ENCODE data around the gene HPX.

The HPX gene, protein sequence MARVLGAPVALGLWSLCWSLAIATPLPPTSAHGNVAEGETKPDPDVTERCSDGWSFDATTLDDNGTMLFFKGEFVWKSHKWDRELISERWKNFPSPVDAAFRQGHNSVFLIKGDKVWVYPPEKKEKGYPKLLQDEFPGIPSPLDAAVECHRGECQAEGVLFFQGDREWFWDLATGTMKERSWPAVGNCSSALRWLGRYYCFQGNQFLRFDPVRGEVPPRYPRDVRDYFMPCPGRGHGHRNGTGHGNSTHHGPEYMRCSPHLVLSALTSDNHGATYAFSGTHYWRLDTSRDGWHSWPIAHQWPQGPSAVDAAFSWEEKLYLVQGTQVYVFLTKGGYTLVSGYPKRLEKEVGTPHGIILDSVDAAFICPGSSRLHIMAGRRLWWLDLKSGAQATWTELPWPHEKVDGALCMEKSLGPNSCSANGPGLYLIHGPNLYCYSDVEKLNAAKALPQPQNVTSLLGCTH

DNA sequence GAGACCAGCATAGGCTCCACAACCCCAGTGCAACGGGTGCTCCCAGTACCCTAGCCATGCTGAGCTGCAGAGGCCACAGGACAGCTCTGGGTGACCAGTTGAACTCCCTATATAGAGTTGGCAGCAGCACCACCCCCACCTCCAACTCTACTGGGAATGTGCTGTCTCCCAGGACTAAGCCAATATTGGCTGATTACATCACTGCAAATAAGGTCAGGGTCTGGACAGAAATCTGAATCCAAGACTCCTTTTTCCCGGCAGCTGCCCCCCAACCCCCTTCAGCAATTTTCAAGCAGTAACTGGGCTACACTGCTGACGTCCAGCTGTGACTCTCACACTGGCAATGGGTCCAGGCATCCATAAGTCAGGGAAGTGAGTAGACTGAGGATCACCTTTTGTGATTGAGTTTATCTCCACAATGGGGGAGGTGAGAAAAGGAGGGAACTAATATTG lies at the start of gene HPX:
HPX (minus strand) TSS at position 82 of the 453 bp plus-strand sequence; CDS start at position 58, 24 bp downstream.
- Histone ChIP-seq H3K4me3 (replicated peaks; ENCODE audit: low read depth, low read length) (no peak within 1 kb of the TSS), H3K27me3 (replicated peaks; ENCODE audit: control insufficient read depth, insufficient read depth, low read length) (no peaks in the 10 kb centered on the region), H3K36me3 (ENCODE audit: control insufficient read depth, insufficient read depth, low read length) (no peaks in the 10 kb centered on the region)
- TF ChIP-seq, protein P1, sequence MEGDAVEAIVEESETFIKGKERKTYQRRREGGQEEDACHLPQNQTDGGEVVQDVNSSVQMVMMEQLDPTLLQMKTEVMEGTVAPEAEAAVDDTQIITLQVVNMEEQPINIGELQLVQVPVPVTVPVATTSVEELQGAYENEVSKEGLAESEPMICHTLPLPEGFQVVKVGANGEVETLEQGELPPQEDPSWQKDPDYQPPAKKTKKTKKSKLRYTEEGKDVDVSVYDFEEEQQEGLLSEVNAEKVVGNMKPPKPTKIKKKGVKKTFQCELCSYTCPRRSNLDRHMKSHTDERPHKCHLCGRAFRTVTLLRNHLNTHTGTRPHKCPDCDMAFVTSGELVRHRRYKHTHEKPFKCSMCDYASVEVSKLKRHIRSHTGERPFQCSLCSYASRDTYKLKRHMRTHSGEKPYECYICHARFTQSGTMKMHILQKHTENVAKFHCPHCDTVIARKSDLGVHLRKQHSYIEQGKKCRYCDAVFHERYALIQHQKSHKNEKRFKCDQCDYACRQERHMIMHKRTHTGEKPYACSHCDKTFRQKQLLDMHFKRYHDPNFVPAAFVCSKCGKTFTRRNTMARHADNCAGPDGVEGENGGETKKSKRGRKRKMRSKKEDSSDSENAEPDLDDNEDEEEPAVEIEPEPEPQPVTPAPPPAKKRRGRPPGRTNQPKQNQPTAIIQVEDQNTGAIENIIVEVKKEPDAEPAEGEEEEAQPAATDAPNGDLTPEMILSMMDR (IDR thresholded peaks at IDR 0.05; ENCODE audit: insufficient read depth, low read length, poor library complexity, severe bottlenecking), result no peak
- DNase-seq (ENCODE audit: extremely low read depth, insufficient read length), result no peak

DNA sequence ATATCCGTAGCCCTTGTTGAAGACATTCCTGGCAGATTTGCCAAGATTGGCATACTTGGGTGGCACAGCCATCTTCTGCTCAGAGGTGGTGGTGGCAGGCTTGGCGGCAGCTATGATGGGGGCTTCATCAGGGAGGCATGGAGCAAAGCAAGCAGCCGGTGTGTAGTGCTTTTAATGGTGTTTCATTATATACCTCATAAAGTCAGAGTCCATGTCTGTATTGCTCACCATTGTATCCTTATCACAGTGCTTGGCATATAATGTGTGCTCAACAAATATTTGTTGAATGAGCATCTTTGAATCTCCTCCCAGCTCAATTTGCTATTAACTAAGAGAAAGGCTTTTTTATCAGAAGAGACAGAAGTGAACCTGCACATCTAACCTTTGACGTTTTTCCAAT lies 48.5 kb upstream of the HPX start:
- Histone ChIP-seq H3K27me3 (replicated peaks; ENCODE audit: control insufficient read depth, insufficient read depth, low read length) (no peaks in the 10 kb centered on the region), H3K4me3 (replicated peaks; ENCODE audit: low read depth, low read length) (no peak overlapping the region), H3K36me3 (ENCODE audit: control insufficient read depth, insufficient read depth, low read length) (peaks cover 7% of the 10 kb centered on the region)
- TF ChIP-seq, protein P1 (IDR thresholded peaks at IDR 0.05; ENCODE audit: insufficient read depth, low read length, poor library complexity, severe bottlenecking), result no peak
- no peak for DNase-seq (ENCODE audit: extremely low read depth, insufficient read length)

DNA sequence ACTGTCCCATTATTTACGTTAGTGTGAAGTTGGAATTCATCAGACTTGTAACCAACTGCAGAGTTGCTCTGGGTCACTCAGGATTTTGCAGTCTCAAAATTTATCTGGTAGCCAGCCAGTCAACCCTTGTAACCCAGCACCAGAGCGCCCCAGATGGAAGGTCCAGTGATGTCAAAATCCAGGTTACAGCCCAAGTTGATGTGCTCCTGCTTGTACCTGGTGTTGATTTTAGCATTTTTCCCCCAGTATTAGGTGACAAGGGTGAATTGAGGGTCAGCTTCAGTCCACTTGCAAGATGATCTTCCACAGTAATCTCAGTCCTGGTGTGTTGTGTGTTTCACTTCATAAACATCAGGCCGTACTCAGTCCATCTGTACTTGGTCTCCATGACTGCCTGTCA lies 48.0 kb upstream of the HPX start:
- Histone ChIP-seq H3K36me3 (ENCODE audit: control insufficient read depth, insufficient read depth, low read length) (peaks cover 8% of the 10 kb centered on the region), H3K4me3 (replicated peaks; ENCODE audit: low read depth, low read length) (no peak overlapping the region), H3K27me3 (replicated peaks; ENCODE audit: control insufficient read depth, insufficient read depth, low read length) (no peaks in the 10 kb centered on the region)
- DNase-seq (ENCODE audit: extremely low read depth, insufficient read length), result no peak
- TF ChIP-seq, protein P1 (IDR thresholded peaks at IDR 0.05; ENCODE audit: insufficient read depth, low read length, poor library complexity, severe bottlenecking), result no peak

DNA sequence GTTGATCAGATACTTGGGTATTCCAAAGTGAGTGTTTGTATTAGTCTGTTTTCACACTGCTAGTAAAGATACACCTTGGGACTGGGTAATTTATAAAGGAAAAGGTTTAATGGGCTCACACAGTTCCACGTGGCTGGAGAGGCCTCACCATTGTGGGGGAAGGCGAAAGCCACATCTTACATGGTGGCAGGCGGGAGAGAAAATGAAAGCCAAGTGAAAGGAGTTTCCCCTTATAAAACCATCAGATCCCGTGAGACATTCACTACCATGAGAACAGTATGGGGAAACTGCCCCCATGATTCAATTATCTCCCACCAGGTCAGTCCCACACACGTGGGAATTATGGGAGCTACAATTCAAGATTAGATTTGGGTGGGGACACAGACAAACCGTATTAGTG lies 47.6 kb upstream of the HPX start:
- TF ChIP-seq, protein P1 (IDR thresholded peaks at IDR 0.05; ENCODE audit: insufficient read depth, low read length, poor library complexity, severe bottlenecking), result no peak
- no peak for DNase-seq (ENCODE audit: extremely low read depth, insufficient read length)

DNA sequence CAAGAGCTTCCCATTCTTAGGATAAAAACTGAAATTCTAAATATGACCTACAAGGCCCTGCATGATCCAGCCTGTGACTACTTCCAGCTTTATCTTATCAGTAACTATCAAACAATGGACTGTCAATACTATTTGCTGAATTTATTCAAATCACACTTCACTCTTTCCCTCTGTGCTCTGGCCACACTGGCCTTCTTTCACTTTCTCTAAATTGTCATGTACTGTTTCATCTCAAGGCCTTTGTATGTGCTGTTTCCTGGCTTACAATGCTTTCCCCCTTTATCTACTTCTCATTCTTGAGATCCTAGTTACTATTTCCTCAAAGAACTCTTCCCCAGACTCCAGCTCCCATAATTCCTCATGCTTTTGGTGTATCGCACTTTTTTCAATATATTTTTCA lies 46.2 kb upstream of the HPX start:
- TF ChIP-seq, protein P1 (IDR thresholded peaks at IDR 0.05; ENCODE audit: insufficient read depth, low read length, poor library complexity, severe bottlenecking), result no peak
- H3K36me3 ChIP-seq (ENCODE audit: control insufficient read depth, insufficient read depth, low read length), result peaks cover 15% of the 10 kb centered on the region
- no peak for DNase-seq (ENCODE audit: extremely low read depth, insufficient read length)
- no peaks in the 10 kb centered on the region for H3K27me3 ChIP-seq (replicated peaks; ENCODE audit: control insufficient read depth, insufficient read depth, low read length)
- H3K4me3 ChIP-seq (replicated peaks; ENCODE audit: low read depth, low read length), result no peak overlapping the region

More for the DNA sequence above, 47.6 kb upstream of the HPX start:
- peaks cover 11% of the 10 kb centered on the region for H3K36me3 ChIP-seq (ENCODE audit: control insufficient read depth, insufficient read depth, low read length)
- H3K27me3 ChIP-seq (replicated peaks; ENCODE audit: control insufficient read depth, insufficient read depth, low read length), result no peaks in the 10 kb centered on the region
- no peak overlapping the region for H3K4me3 ChIP-seq (replicated peaks; ENCODE audit: low read depth, low read length)

Measured in GM06990 (cell line).